GM21529 (cell line): ENCODE results near the gene HSD11B1L.

Experiments used
- ATAC-seq: cut with Tn5 transposase; IDR thresholded peaks from one replicate; pipeline ENCODE4 v1.9.1; 2021; ENCODE audit not compliant: unreplicated experiment

HSD11B1L gene

GRCh38 chr19:5680437-5681368 lies at the start of gene HSD11B1L, which contains the start of gene MICOS13:
HSD11B1L (plus strand) TSS chr19:5681027; CDS start chr19:5684833, 3,806 bp downstream.
MICOS13 (minus strand) TSS chr19:5680516; CDS start chr19:5680486, 30 bp downstream.
- ATAC-seq = peak; percentile 88

- no peak for ATAC-seq
These were observed 49.1 kb upstream of the HSD11B1L start for GRCh38 chr19:5631567-5632240.

- no peak for ATAC-seq
These were observed 48.6 kb upstream of the HSD11B1L start for GRCh38 chr19:5632241-5632612.

DNA sequence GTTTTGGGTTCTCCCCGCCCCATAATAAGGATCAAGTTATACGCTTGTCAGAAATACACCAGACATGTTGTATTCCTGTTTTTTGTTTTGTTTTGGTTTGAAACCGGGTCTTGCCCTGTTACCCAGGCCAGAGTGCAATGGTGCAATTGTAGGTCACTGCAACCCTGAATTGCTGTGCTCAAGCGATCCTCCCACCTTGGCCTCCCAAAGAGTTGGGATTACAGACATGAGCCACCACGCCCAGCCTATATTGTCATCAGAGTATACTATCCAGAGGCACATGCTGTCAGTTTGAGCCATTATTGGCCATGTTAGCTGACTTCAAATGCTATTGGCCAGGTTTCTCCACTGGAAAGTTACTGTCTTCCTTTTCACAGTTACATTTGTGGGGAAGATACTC lies 48.2 kb upstream of the HSD11B1L start:
- ATAC-seq = no peak

- no peak for ATAC-seq
These were observed 45.4 kb upstream of the HSD11B1L start for GRCh38 chr19:5635427-5635826.

GRCh38 chr19:5637971-5638370 lies 42.9 kb upstream of the HSD11B1L start:
- no peak for ATAC-seq

DNA sequence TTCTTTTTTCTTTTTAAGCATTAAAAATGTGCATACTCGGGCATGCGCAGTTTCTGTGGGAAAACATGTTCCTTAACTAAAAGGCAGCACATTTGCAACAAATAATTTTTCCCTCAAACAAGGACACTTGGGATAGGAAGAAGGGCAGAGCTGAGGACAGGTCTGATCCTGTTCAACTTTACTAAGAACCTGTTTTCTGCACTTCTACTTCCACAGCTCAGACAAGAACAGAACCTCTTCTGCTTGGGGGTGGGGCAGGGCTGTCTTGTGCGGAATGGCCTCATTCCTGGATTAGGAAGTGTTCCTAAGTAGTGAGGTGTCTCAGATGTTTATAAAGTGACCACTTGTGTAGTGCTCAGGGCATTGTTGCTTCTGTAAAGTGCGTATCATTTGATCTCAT lies 39.7 kb upstream of the HSD11B1L start:
- ATAC-seq = no peak

- ATAC-seq = no peak
These were observed 38.6 kb upstream of the HSD11B1L start for GRCh38 chr19:5642204-5642603.

DNA sequence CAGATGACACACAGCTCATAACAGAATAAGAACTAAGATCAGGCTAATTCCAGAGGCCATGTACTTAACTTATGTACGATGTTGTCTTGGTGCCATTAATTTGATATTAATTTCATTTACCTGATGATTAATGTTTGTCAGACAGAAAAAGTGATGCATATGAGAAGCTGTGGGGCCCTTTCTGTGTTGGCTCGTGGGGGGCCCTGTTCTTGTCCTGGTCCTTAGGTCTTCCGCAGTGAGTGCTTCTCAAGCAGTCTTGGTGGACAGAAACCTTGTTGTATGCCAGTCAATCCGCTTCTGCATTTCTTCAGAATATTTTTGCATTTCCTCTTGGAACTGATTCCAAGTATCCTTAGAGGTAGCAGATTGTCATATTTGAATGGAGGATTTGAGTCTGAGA lies 37.8 kb upstream of the HSD11B1L start:
- no peak for ATAC-seq

- no peak for ATAC-seq
These were observed 36.8 kb upstream of the HSD11B1L start for GRCh38 chr19:5644037-5644436.

DNA sequence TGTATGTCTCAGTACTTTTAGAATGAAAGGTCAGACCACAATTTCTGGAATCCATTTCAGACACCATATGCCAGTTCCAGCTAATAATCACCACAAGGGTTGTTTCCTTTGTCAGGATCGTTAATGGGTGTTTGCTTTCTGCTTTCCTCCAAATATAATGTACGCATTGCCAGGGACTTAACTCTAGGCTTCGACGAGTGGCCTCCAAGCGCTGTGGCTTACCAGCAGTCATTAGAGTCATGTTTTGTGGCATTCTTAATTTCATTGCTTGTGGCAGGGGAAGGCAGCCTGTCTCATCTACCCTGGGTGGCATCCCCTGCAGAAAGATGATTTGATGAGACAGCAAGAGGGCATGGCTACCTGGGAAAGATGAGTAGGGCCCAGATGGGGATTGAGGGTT lies 35.4 kb upstream of the HSD11B1L start:
- no peak for ATAC-seq

DNA sequence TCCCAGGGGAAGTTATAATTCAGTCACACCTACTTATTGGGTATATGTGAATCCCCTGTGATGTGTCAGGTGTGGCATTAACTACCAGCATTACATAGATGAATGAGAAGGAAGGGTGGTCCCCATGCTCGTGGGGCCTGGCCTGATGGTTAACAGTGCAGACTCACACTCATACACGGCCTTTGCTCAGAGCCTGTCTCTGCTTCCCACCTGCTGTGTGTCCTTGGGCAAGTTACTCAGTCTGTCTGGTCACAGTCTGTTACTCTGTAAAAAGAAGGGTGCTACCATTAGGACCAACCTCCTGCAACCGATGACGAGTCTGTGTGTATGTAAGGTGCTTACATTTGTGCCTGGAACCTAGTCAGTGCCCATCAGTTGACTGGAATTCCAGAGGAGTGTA lies 34.1 kb upstream of the HSD11B1L start:
- ATAC-seq = no peak

DNA sequence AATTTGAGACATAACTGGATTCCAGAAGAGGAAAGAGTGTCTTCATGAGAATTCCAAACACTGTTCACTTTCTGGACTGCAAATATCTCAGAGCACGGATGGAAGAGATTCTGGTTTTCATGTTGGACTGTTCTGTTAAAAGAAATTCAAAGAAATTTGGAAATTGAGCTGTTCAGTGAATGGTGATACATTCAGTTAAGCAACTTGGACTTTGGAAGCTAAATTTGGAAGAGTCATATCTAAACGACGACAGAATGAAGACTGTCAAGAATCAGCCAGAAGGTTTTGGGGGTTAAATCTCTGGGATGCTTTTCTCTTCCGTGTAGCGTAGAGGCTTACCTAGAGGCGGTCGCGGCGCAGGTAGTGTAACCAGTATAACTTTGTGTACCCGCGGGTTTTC lies 32.4 kb upstream of the HSD11B1L start:
- ATAC-seq = no peak

- no peak for ATAC-seq
These were observed 29.5 kb upstream of the HSD11B1L start for GRCh38 chr19:5651361-5651760.

- no peak for ATAC-seq
These were observed 28.6 kb upstream of the HSD11B1L start for GRCh38 chr19:5652261-5652660.

GRCh38 chr19:5654931-5655330 lies 25.9 kb upstream of the HSD11B1L start:
- no peak for ATAC-seq

DNA sequence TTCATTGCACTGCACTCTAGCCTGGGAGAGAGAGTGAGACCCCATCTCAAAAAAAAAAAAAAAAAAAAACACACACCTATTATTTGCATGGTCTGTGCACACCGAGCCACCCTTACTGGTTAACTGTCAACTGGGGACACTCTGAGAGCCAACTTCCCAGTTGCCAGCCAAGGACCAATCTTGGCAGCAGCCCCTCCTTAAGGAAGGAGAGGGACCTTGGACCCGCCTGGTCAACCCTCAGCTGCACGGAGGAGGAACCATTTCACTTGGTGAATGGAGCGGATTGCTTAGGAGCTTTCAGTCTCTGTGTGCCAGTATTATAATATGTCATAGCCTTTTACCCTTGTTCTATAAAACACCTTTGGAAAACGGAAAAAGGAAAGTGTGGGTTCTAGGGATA lies 25.4 kb upstream of the HSD11B1L start:
- ATAC-seq = no peak

DNA sequence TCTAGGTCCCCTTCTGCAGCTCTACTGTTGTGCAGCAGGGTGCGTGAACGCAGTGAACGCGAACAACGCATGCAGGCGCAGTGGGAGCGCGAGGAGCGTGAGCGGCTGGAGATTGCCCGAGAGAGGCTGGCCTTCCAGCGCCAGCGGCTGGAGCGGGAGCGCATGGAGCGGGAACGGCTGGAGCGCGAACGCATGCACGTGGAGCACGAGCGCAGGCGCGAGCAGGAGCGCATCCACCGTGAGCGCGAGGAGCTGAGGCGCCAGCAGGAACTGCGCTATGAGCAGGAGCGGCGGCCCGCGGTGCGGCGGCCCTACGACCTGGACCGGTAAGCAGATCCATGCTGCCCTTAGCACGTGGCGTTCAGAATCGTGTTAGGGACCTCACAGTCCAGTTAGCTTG lies 19.3 kb upstream of the HSD11B1L start:
- no peak for ATAC-seq

GRCh38 chr19:5663904-5664303 lies 16.9 kb upstream of the HSD11B1L start:
- no peak for ATAC-seq

- ATAC-seq = no peak
These were observed 16.3 kb upstream of the HSD11B1L start for GRCh38 chr19:5664515-5664914.

DNA sequence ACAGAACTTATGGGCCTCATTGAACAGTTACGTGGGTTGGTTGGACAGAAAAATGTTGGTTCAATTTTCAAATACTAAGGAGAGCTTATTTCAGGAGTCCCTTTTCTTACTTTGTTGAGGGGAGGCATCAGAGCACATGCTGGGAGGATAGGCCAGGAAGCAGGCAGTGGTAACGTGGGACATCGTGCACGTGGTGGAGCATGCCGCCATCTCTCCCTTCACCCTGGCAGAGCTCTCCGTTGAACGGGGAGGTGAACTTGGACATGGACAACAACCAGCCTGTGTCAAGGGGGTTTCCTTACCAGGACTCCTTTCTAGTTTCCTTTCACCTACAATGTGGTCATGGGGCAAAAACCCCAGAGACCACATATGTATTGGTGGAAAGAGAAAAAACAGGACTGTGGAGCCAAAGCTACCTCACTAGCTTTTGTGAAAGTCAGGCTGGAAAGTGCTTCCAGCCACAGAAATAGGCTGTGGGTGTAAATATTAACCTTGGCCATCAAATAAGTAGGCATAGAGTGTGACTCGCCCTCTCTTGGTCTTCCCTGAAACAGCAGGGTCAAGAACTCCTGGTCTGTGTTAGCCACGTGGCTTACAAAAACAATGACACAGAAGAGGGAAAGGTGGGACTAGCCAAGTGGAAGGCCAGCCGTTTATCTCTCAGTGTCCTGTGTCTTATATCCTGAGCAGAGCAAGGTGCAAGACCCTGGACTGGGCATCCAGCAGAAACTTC lies 14.9 kb upstream of the HSD11B1L start:
- no peak for ATAC-seq
